Measurements from ENCODE around the gene ZNF385B.

Gene ZNF385B

DNA sequence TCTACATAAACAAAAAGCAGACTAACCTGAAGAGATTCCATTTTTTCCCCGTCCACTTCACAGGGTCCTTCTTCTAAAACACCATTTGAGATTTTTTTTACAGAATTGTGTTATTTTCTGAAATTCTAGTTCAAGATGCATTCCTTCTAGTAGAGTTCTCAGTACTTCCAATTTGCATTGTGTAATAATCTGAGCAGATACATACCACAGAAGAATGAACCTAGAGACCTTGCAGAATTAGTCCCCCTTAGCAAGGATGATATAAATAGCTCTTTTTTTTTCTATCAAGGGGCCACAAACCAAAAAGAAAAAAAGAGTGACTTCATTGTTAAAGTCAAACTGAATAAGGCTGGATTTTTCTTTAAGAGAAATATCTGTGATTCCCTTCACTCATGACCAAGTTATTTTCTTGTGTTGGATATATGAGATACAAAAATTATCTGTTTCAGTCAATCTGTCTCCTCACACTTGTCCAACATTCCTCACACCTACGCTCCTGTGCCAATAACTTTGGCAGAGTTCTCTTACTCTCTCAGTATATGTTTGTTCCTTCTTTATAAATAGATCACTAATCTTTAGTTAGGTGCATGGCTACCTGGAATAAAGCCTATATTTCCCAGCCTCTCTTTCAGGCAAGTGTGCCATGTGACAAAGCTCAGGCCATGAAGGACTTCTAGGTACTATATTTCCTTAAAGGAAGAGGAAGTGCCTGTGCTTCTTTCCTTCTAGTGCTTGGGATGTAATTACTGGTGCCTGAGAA, 183.5 kb downstream of the ZNF385B start:
- no peak overlapping the region for H3K27ac ChIP-seq (ENCODE audit: low read depth, low read length)
- H4K20me1 ChIP-seq (ENCODE audit: low read depth, low read length): no peaks in the 10 kb centered on the region
- H3K36me3 ChIP-seq (ENCODE audit: low read length): no peaks in the 10 kb centered on the region
- no peak for TF ChIP-seq EZH2phosphoT487 (conservative IDR thresholded peaks at IDR 0.05; ENCODE audit: low read length)
- TF ChIP-seq, protein P1, sequence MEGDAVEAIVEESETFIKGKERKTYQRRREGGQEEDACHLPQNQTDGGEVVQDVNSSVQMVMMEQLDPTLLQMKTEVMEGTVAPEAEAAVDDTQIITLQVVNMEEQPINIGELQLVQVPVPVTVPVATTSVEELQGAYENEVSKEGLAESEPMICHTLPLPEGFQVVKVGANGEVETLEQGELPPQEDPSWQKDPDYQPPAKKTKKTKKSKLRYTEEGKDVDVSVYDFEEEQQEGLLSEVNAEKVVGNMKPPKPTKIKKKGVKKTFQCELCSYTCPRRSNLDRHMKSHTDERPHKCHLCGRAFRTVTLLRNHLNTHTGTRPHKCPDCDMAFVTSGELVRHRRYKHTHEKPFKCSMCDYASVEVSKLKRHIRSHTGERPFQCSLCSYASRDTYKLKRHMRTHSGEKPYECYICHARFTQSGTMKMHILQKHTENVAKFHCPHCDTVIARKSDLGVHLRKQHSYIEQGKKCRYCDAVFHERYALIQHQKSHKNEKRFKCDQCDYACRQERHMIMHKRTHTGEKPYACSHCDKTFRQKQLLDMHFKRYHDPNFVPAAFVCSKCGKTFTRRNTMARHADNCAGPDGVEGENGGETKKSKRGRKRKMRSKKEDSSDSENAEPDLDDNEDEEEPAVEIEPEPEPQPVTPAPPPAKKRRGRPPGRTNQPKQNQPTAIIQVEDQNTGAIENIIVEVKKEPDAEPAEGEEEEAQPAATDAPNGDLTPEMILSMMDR (IDR thresholded peaks at IDR 0.05; ENCODE audit: insufficient read depth, low read length, poor library complexity, severe bottlenecking): no peak
- H3K9me3 ChIP-seq (ENCODE audit: insufficient read depth, low read length): no peaks in the 10 kb centered on the region
- H3K4me3 ChIP-seq (ENCODE audit: insufficient read depth, low read length, poor library complexity, severe bottlenecking): no peak overlapping the region
- H3K9me2 ChIP-seq (replicated peaks; ENCODE audit: insufficient read depth, low read length): no peaks in the 10 kb centered on the region
- H3K4me2 ChIP-seq (ENCODE audit: low read depth, low read length, poor library complexity, severe bottlenecking): no peak overlapping the region
- no peaks in the 10 kb centered on the region; the same call in 1 of the 2 replicates for H3F3A ChIP-seq (ENCODE audit: insufficient read depth)
- H3K79me2 ChIP-seq (ENCODE audit: insufficient read depth, low read length): no peaks in the 10 kb centered on the region
- H2AFZ ChIP-seq (ENCODE audit: low read depth, low read length, severe bottlenecking): no peak overlapping the region
- H3K27me3 ChIP-seq (ENCODE audit: low read length): no peaks in the 10 kb centered on the region
- H3K9ac ChIP-seq (ENCODE audit: low read length): no peak overlapping the region

DNA sequence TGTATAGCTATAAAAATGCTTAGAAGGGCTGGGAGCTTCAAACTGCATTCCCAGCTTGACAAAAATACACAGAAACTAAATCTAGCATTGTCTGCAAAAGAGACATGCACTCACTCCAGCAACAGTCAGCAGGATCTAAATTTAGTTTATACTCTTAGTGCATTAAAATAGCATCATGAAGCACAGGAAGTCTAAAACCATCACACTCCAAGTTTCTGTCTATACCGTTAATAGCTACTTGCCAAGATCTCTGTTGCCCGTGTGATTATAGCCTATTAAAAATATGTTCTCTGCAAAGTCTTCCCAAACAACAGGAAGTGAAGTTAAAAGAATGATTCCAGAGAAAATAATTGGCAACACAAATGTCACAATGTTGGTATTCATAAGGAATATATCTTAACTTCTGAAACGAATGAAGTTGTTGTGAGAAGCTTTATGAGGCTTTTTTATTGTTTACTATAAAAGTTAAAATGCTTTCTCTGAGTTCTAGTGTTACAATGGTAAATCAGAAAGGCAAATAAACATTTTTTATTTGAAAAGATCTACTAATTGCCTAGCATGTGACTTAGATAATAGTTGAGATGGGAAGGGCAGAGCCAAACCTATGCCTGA, 184.2 kb downstream of the ZNF385B start:
- no peak overlapping the region for H3K9ac ChIP-seq (ENCODE audit: low read length)
- H3K4me2 ChIP-seq (ENCODE audit: low read depth, low read length, poor library complexity, severe bottlenecking): no peak overlapping the region
- H2AFZ ChIP-seq (ENCODE audit: low read depth, low read length, severe bottlenecking): no peak overlapping the region
- no peaks in the 10 kb centered on the region for H3K79me2 ChIP-seq (ENCODE audit: insufficient read depth, low read length)
- no peak overlapping the region for H3K4me3 ChIP-seq (ENCODE audit: insufficient read depth, low read length, poor library complexity, severe bottlenecking)
- no peaks in the 10 kb centered on the region for H4K20me1 ChIP-seq (ENCODE audit: low read depth, low read length)
- no peaks in the 10 kb centered on the region for H3K9me2 ChIP-seq (replicated peaks; ENCODE audit: insufficient read depth, low read length)
- no peak for TF ChIP-seq EZH2phosphoT487 (conservative IDR thresholded peaks at IDR 0.05; ENCODE audit: low read length)
- TF ChIP-seq, protein P1 (IDR thresholded peaks at IDR 0.05; ENCODE audit: insufficient read depth, low read length, poor library complexity, severe bottlenecking): no peak
- no peak overlapping the region for H3K27ac ChIP-seq (ENCODE audit: low read depth, low read length)
- H3F3A ChIP-seq (ENCODE audit: insufficient read depth): no peaks in the 10 kb centered on the region; the same call in 1 of the 2 replicates
- H3K27me3 ChIP-seq (ENCODE audit: low read length): no peaks in the 10 kb centered on the region
- no peaks in the 10 kb centered on the region for H3K9me3 ChIP-seq (ENCODE audit: insufficient read depth, low read length)
- no peaks in the 10 kb centered on the region for H3K36me3 ChIP-seq (ENCODE audit: low read length)

DNA sequence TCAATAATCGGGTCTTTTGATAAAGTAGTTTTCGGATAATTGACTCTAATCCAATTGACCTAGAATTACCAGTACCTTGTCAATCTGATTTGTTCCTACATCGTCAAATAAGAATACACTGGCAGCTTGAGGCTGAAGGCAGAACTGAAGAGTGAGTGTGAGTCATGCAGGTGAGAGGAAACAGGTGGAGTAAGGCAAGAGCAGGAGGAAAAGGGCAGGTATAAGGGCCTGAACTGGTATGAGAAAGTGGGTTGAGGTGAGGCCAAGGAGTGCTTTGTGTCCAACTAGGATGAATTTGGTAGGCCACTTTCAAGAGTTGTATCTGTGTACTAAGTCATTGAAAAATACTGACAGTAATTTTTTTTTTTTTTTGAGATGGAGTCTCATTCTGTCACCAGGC, 186.0 kb downstream of the ZNF385B start:
- H3K27me3 ChIP-seq (ENCODE audit: low read length): no peaks in the 10 kb centered on the region

More for the DNA sequence above, 186.0 kb downstream of the ZNF385B start:
- no peak overlapping the region for H3K4me2 ChIP-seq (ENCODE audit: low read depth, low read length, poor library complexity, severe bottlenecking)
- H3F3A ChIP-seq (ENCODE audit: insufficient read depth): no peaks in the 10 kb centered on the region
- H4K20me1 ChIP-seq (ENCODE audit: low read depth, low read length): no peaks in the 10 kb centered on the region
- H3K79me2 ChIP-seq (ENCODE audit: insufficient read depth, low read length): no peaks in the 10 kb centered on the region
- no peaks in the 10 kb centered on the region for H3K9me3 ChIP-seq (ENCODE audit: insufficient read depth, low read length)
- no peak overlapping the region for H3K9ac ChIP-seq (ENCODE audit: low read length)
- TF ChIP-seq, protein P1 (IDR thresholded peaks at IDR 0.05; ENCODE audit: insufficient read depth, low read length, poor library complexity, severe bottlenecking): no peak
- TF ChIP-seq EZH2phosphoT487 (conservative IDR thresholded peaks at IDR 0.05; ENCODE audit: low read length): no peak
- no peaks in the 10 kb centered on the region for H3K9me2 ChIP-seq (replicated peaks; ENCODE audit: insufficient read depth, low read length)
- H3K4me3 ChIP-seq (ENCODE audit: insufficient read depth, low read length, poor library complexity, severe bottlenecking): no peak overlapping the region
- no peak overlapping the region for H2AFZ ChIP-seq (ENCODE audit: low read depth, low read length, severe bottlenecking)
- no peak overlapping the region for H3K27ac ChIP-seq (ENCODE audit: low read depth, low read length)
- H3K36me3 ChIP-seq (ENCODE audit: low read length): no peaks in the 10 kb centered on the region
